SU-DHL-6 (cell line): ENCODE data around the gene FIBP.

Source experiments
- H2AFZ ChIP-seq: fragments of 200-600 bp; sonication (generic); 2 replicates; pipeline ENCODE4 v1.6.1; 2014; ENCODE audit warnings: low read depth, mild to moderate bottlenecking, moderate library complexity, mixed read lengths, antibody characterized with exemption, low read length; ENCODE audit not compliant: severe bottlenecking
- H3F3A ChIP-seq: fragments of 200-600 bp; shearing (Covaris generic); 2 replicates; pipeline ENCODE4 v1.6.0; 2016; ENCODE audit warnings: antibody characterized with exemption, mild to moderate bottlenecking; ENCODE audit not compliant: insufficient read depth
- H3K27ac ChIP-seq: fragments of 200-600 bp; sonication (generic); 2 replicates; pipeline ENCODE4 v1.5.1; 2016; ENCODE audit warnings: low read depth, mild to moderate bottlenecking, low read length, moderate library complexity, mixed read lengths
- H3K27me3 ChIP-seq: fragments of 200-600 bp; sonication (generic), shearing (Covaris generic); 2 replicates; pipeline ENCODE4 v1.6.0; 2014; ENCODE audit warnings: mild to moderate bottlenecking, low read length
- H3K36me3 ChIP-seq: fragments of 200-600 bp; sonication (generic); 2 replicates; pipeline ENCODE4 v1.6.1; 2014; ENCODE audit warnings: mild to moderate bottlenecking, low read length, mixed read lengths
- H3K4me2 ChIP-seq: fragments of 300-600, 200-600 bp; shearing (Covaris generic), sonication (generic); 2 replicates; pipeline ENCODE4 v1.6.0; 2014; ENCODE audit warnings: low read length, low read depth, mild to moderate bottlenecking; ENCODE audit not compliant: poor library complexity, severe bottlenecking
- H3K4me3 ChIP-seq: fragments of 200-600 bp; sonication (generic); 2 replicates; pipeline ENCODE4 v1.5.1; 2014; ENCODE audit warnings: antibody characterized with exemption, low read length, mild to moderate bottlenecking, mixed read lengths; ENCODE audit not compliant: insufficient read depth, poor library complexity, severe bottlenecking
- H3K79me2 ChIP-seq: fragments of 200-600 bp; sonication (generic); 2 replicates; pipeline ENCODE4 v1.6.1; 2014; ENCODE audit warnings: mild to moderate bottlenecking, low read length, moderate library complexity; ENCODE audit not compliant: insufficient read depth
- H3K9ac ChIP-seq: fragments of 200-600 bp; sonication (generic); 2 replicates; pipeline ENCODE4 v1.7.0; 2014; ENCODE audit warnings: mild to moderate bottlenecking, low read length
- H3K9me2 ChIP-seq: fragments of 200-600 bp; sonication (generic); replicated peaks from 2 replicates; pipeline ENCODE4 v1.6.1; 2014; ENCODE audit warnings: low read length; ENCODE audit not compliant: insufficient read depth
- H3K9me3 ChIP-seq: fragments of 200-600 bp; sonication (generic); 2 replicates; pipeline ENCODE4 v1.6.1; 2014; ENCODE audit warnings: low read length, mixed read lengths; ENCODE audit not compliant: insufficient read depth
- H4K20me1 ChIP-seq: fragments of 200-600 bp; sonication (generic); 2 replicates; pipeline ENCODE4 v1.6.1; 2014; ENCODE audit warnings: low read depth, mild to moderate bottlenecking, antibody characterized with exemption, low read length, moderate library complexity, mixed read lengths
- EZH2phosphoT487 ChIP-seq: fragments of 200-600 bp; sonication (generic), shearing (Covaris generic); conservative IDR thresholded peaks from 2 replicates; pipeline ENCODE4 v1.6.1; 2018; ENCODE audit warnings: mild to moderate bottlenecking, antibody characterized with exemption, low read length, moderate library complexity, mixed read lengths
- TF ChIP-seq, protein P1 (sequence below): fragments of 200-600 bp; sonication (generic); IDR thresholded peaks from one replicate; pipeline ENCODE4 v1.5.1; 2017; ENCODE audit warnings: antibody characterized with exemption, mild to moderate bottlenecking, low read length, moderate library complexity; ENCODE audit not compliant: insufficient read depth, poor library complexity, severe bottlenecking

FIBP gene

GRCh38 chr11:65867284-65868071, 20.8 kb downstream of the FIBP start:
- no peak overlapping the region for H3K4me2 ChIP-seq
- H3K79me2 ChIP-seq, result no peaks in the 10 kb centered on the region
- H3K36me3 ChIP-seq, result no peaks in the 10 kb centered on the region
- H3K9me3 ChIP-seq, result no peaks in the 10 kb centered on the region
- H3K27me3 ChIP-seq, result no peaks in the 10 kb centered on the region
- H3K4me3 ChIP-seq, result no peak overlapping the region
- H3F3A ChIP-seq, result no peaks in the 10 kb centered on the region
- H2AFZ ChIP-seq, result no peak overlapping the region
- no peak overlapping the region for H3K9ac ChIP-seq
- TF ChIP-seq, protein P1, sequence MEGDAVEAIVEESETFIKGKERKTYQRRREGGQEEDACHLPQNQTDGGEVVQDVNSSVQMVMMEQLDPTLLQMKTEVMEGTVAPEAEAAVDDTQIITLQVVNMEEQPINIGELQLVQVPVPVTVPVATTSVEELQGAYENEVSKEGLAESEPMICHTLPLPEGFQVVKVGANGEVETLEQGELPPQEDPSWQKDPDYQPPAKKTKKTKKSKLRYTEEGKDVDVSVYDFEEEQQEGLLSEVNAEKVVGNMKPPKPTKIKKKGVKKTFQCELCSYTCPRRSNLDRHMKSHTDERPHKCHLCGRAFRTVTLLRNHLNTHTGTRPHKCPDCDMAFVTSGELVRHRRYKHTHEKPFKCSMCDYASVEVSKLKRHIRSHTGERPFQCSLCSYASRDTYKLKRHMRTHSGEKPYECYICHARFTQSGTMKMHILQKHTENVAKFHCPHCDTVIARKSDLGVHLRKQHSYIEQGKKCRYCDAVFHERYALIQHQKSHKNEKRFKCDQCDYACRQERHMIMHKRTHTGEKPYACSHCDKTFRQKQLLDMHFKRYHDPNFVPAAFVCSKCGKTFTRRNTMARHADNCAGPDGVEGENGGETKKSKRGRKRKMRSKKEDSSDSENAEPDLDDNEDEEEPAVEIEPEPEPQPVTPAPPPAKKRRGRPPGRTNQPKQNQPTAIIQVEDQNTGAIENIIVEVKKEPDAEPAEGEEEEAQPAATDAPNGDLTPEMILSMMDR, result no peak
- TF ChIP-seq EZH2phosphoT487, result no peak
- H4K20me1 ChIP-seq, result no peaks in the 10 kb centered on the region
- H3K9me2 ChIP-seq, result no peaks in the 10 kb centered on the region
- no peak overlapping the region for H3K27ac ChIP-seq

GRCh38 chr11:65866509-65867283, 21.6 kb downstream of the FIBP start:
- H3F3A ChIP-seq, result no peaks in the 10 kb centered on the region
- TF ChIP-seq, protein P1, result no peak
- no peak overlapping the region for H3K4me3 ChIP-seq
- no peak overlapping the region for H3K27ac ChIP-seq
- H3K9ac ChIP-seq, result no peak overlapping the region
- H3K79me2 ChIP-seq, result peaks cover 6% of the 10 kb centered on the region
- H2AFZ ChIP-seq, result no peak overlapping the region
- no peak overlapping the region for H3K4me2 ChIP-seq
- no peaks in the 10 kb centered on the region for H3K9me3 ChIP-seq
- H4K20me1 ChIP-seq, result no peaks in the 10 kb centered on the region
- no peaks in the 10 kb centered on the region for H3K36me3 ChIP-seq
- H3K27me3 ChIP-seq, result no peaks in the 10 kb centered on the region
- H3K9me2 ChIP-seq, result no peaks in the 10 kb centered on the region

GRCh38 chr11:65865550-65866172, 22.6 kb downstream of the FIBP start:
- Histone ChIP-seq H3K36me3 (no peaks in the 10 kb centered on the region), H3K27ac (no peak overlapping the region), H2AFZ (no peak overlapping the region), H4K20me1 (no peaks in the 10 kb centered on the region), H3F3A (no peaks in the 10 kb centered on the region), H3K4me3 (no peak overlapping the region), H3K79me2 (peaks cover 17% of the 10 kb centered on the region), H3K9me3 (no peaks in the 10 kb centered on the region), H3K27me3 (no peaks in the 10 kb centered on the region), H3K9ac (no peak overlapping the region), H3K9me2 (no peaks in the 10 kb centered on the region), H3K4me2 (no peak overlapping the region)
- TF ChIP-seq EZH2phosphoT487, result no peak
- TF ChIP-seq, protein P1, result no peak
